Neural progenitor cell (in vitro differentiated cells): ENCODE results near the gene GNAI1. TPM values are rescaled to one million over a fixed set of nuclear protein-coding genes. Genes with fewer than 3 reads are reported as not detected.

Experiments
- DNase-seq: peaks from one replicate; pipeline ENCODE4 v3.0.0-alpha.2; 2016; ENCODE audit warnings: low spot score
- H2AFZ ChIP-seq: fragments of 200-600 bp; sonication (generic); replicated peaks from 2 replicates; pipeline ENCODE4 v1.6.1; 2016; ENCODE audit warnings: antibody characterized with exemption
- H3F3A ChIP-seq: fragments of 200-600 bp; sonication (generic); 2 replicates; pipeline ENCODE4 v1.6.1; 2016; ENCODE audit warnings: antibody characterized with exemption, low read depth
- H3K27ac ChIP-seq: fragments of 200-600 bp; sonication (generic); 2 replicates; pipeline ENCODE4 v1.5.1; 2016; ENCODE audit warnings: mild to moderate bottlenecking
- H3K27me3 ChIP-seq: fragments of 200-600 bp; sonication (generic); 2 replicates; pipeline ENCODE4 v1.6.1; 2016; ENCODE audit warnings: mild to moderate bottlenecking, moderate library complexity
- H3K36me3 ChIP-seq: fragments of 200-600 bp; sonication (generic); 2 replicates; pipeline ENCODE4 v1.5.1; 2016
- H3K4me1 ChIP-seq: fragments of 200-600 bp; sonication (generic); 2 replicates; pipeline ENCODE4 v1.6.1; 2016; ENCODE audit warnings: mixed run types
- H3K4me2 ChIP-seq: fragments of 200-600 bp; sonication (generic); 2 replicates; pipeline ENCODE4 v1.6.1; 2016
- H3K4me3 ChIP-seq: fragments of 200-600 bp; sonication (generic); 2 replicates; pipeline ENCODE4 v1.5.1; 2016
- H3K79me2 ChIP-seq: fragments of 200-600 bp; sonication (generic); 2 replicates; pipeline ENCODE4 v1.6.1; 2016; ENCODE audit warnings: low read depth
- H3K9ac ChIP-seq: fragments of 200-600 bp; sonication (generic); 2 replicates; pipeline ENCODE4 v1.6.1; 2016
- H3K9me3 ChIP-seq: fragments of 200-600 bp; sonication (generic); 2 replicates; pipeline ENCODE4 v1.5.1; 2016; ENCODE audit warnings: low read depth
- H4K20me1 ChIP-seq: fragments of 200-600 bp; sonication (generic); 2 replicates; pipeline ENCODE4 v1.6.1; 2016; ENCODE audit warnings: low read depth
- H3K27ac Mint-ChIP-seq: 3 replicates; pipeline ENCODE4 v1.8.0; 2021; ENCODE audit warnings: mixed read lengths
- H3K27me3 Mint-ChIP-seq: 2 replicates; pipeline ENCODE4 v1.8.0; 2022; ENCODE audit warnings: low read depth, mild to moderate bottlenecking, inconsistent platforms, moderate library complexity, mixed read lengths; ENCODE audit not compliant: insufficient read depth
- H3K36me3 Mint-ChIP-seq: 3 replicates; pipeline ENCODE4 v1.8.0; 2021; ENCODE audit warnings: mixed read lengths
- H3K4me1 Mint-ChIP-seq: 3 replicates; pipeline ENCODE4 v1.8.0; 2021; ENCODE audit warnings: mixed read lengths
- H3K4me3 Mint-ChIP-seq: 3 replicates; pipeline ENCODE4 v1.8.0; 2021; ENCODE audit warnings: mild to moderate bottlenecking, moderate library complexity, mixed read lengths
- H3K9me3 Mint-ChIP-seq: 3 replicates; pipeline ENCODE4 v1.8.0; 2020; ENCODE audit warnings: mixed read lengths
- CTCF ChIP-seq: fragments of 200-600 bp; sonication (generic); IDR thresholded peaks from 2 replicates; pipeline ENCODE4 v1.5.1; 2017; ENCODE audit warnings: antibody characterized with exemption, mild to moderate bottlenecking
- EZH2 ChIP-seq: fragments of 200-600 bp; sonication (generic); IDR thresholded peaks from 2 replicates; pipeline ENCODE4 v1.6.1; 2017; ENCODE audit warnings: antibody characterized with exemption, mild to moderate bottlenecking, moderate library complexity
- EZH2phosphoT487 ChIP-seq: fragments of 200-600 bp; sonication (generic); IDR thresholded peaks from 2 replicates; pipeline ENCODE4 v1.6.1; 2017; ENCODE audit warnings: antibody characterized with exemption
- total RNA-seq: library from RNA; depleted of rRNA; stranded (reverse); fragments of >200 nt; gene quantifications from 2 replicates; pipeline ENCODE4 v1.2.3, GENCODE V29; 2015; ENCODE audit warnings: low replicate concordance

GNAI1 gene
- total RNA-seq, 1 donor from 2014 or later = 91.3 TPM

- no peak overlapping the region for H2AFZ ChIP-seq
- no peaks in the 10 kb centered on the region for H3K27me3 ChIP-seq
- H3K79me2 ChIP-seq = no peaks in the 10 kb centered on the region
- no peak overlapping the region for H3K9ac ChIP-seq
- DNase-seq = no peak
- Mint-ChIP-seq H3K9me3 (no peaks in the 10 kb centered on the region), H3K27me3 (no peaks in the 10 kb centered on the region), H3K27ac (no peak overlapping the region), H3K4me1 (no peaks in the 10 kb centered on the region), H3K36me3 (peaks cover 21% of the 10 kb centered on the region), H3K4me3 (no peak overlapping the region)
- no peaks in the 10 kb centered on the region for H3K9me3 ChIP-seq
- no peak overlapping the region for H3K4me2 ChIP-seq
- H3K4me1 ChIP-seq = no peaks in the 10 kb centered on the region
- H4K20me1 ChIP-seq = no peaks in the 10 kb centered on the region
- H3K4me3 ChIP-seq = no peak overlapping the region
- H3K27ac ChIP-seq = no peak overlapping the region
- H3K36me3 ChIP-seq = peaks cover 12% of the 10 kb centered on the region
- H3F3A ChIP-seq = no peaks in the 10 kb centered on the region
- TF ChIP-seq EZH2 = no peak
- no peak for TF ChIP-seq CTCF
- no peak for TF ChIP-seq EZH2phosphoT487
Measured at GRCh38 chr7:80216996-80217842, 82.6 kb downstream of the GNAI1 start.

- Mint-ChIP-seq H3K27ac (no peak overlapping the region), H3K4me1 (no peaks in the 10 kb centered on the region), H3K27me3 (no peaks in the 10 kb centered on the region), H3K4me3 (no peak overlapping the region), H3K36me3 (peaks cover 16% of the 10 kb centered on the region), H3K9me3 (no peaks in the 10 kb centered on the region)
- Histone ChIP-seq H3K27ac (no peak overlapping the region), H3K36me3 (peaks cover 7% of the 10 kb centered on the region), H3K4me1 (no peaks in the 10 kb centered on the region), H3K9ac (no peak overlapping the region), H3K79me2 (no peaks in the 10 kb centered on the region), H2AFZ (no peak overlapping the region), H4K20me1 (no peaks in the 10 kb centered on the region), H3K9me3 (no peaks in the 10 kb centered on the region), H3K4me2 (no peak overlapping the region), H3K27me3 (no peaks in the 10 kb centered on the region), H3K4me3 (no peak overlapping the region), H3F3A (no peaks in the 10 kb centered on the region)
- no peak for TF ChIP-seq EZH2
- no peak for TF ChIP-seq CTCF
- no peak for TF ChIP-seq EZH2phosphoT487
- DNase-seq = no peak
Measured at GRCh38 chr7:80218723-80219122, 84.1 kb downstream of the GNAI1 start.

- TF ChIP-seq CTCF (no peak), EZH2 (no peak), EZH2phosphoT487 (no peak)
- Histone ChIP-seq H2AFZ (no peak overlapping the region), H3K79me2 (no peaks in the 10 kb centered on the region), H3F3A (no peaks in the 10 kb centered on the region), H3K4me1 (peaks cover 3% of the 10 kb centered on the region), H3K4me2 (no peak overlapping the region), H3K27me3 (no peaks in the 10 kb centered on the region), H3K4me3 (no peak overlapping the region), H3K36me3 (peaks cover 7% of the 10 kb centered on the region), H3K9me3 (no peaks in the 10 kb centered on the region), H3K27ac (no peak overlapping the region), H4K20me1 (no peaks in the 10 kb centered on the region), H3K9ac (no peak overlapping the region)
- Mint-ChIP-seq H3K36me3 (peaks cover 16% of the 10 kb centered on the region), H3K9me3 (no peaks in the 10 kb centered on the region), H3K4me3 (no peak overlapping the region), H3K4me1 (peaks cover 6% of the 10 kb centered on the region), H3K27me3 (no peaks in the 10 kb centered on the region), H3K27ac (no peak overlapping the region)
- no peak for DNase-seq
Measured at GRCh38 chr7:80220022-80220634, 85.5 kb downstream of the GNAI1 start.
